Endothelial cell of umbilical vein (primary cell): ENCODE results near the gene TMEM108. TPM values are rescaled to one million over a fixed set of nuclear protein-coding genes. Genes with fewer than 3 reads are reported as not detected.

Experiments
- BruUV-seq: library from RNA; stranded (reverse); fragments of 400-500 nt; replicated peaks from 2 replicates; lab custom pipeline; 2021; lab: Mats Ljungman, UMichigan
- CTCF ChIA-PET: fragments of 300-600, 350-600 bp; sonication (Branson Sonifier 250); formaldehyde crosslinking; loops from one replicate; lab custom pipeline; 2021; ENCODE audit warnings: antibody characterized with exemption, inconsistent platforms; lab: Charles Lee
- POLR2A ChIA-PET: fragments of 300-600, 350-600 bp; sonication (Branson Sonifier 250); formaldehyde crosslinking; loops from one replicate; lab custom pipeline; 2021; ENCODE audit warnings: antibody characterized with exemption, inconsistent platforms; lab: Charles Lee
- DNase-seq: peaks from one replicate; pipeline ENCODE4 v3.0.0-alpha.2; 2011; ENCODE audit warnings: low read depth, low spot score
- FAIRE-seq: peaks from 2 replicates; lab custom pipeline; 2011; peaks lifted over from hg19 to GRCh38; lab: Jason Lieb, UNC
- H2AFZ ChIP-seq: 2 replicates; pipeline ENCODE4 v1.6.0; 2012; ENCODE audit warnings: low read depth, low read length, control low read depth, inconsistent platforms
- H3K27ac ChIP-seq: 2 replicates; pipeline ENCODE4 v1.5.1; 2011; ENCODE audit warnings: low read depth, mild to moderate bottlenecking, control low read depth, low read length, moderate library complexity; ENCODE audit not compliant: insufficient read depth
- H3K27me3 ChIP-seq, 2 experiments: 2 replicates each; pipeline versions ENCODE4 v1.6.0 to v1.6.1; 2011; ENCODE audit warnings: low read length in 2 of 2, mixed read lengths in 1 of 2; ENCODE audit not compliant: control insufficient read depth in 2 of 2, insufficient read depth in 2 of 2
- H3K36me3 ChIP-seq, 2 experiments: 2 replicates in 1 of 2; 3 replicates in 1 of 2; pipeline ENCODE4 v1.5.1; 2011; ENCODE audit warnings: low read length in 2 of 2, mild to moderate bottlenecking in 1 of 2, moderate library complexity in 1 of 2; ENCODE audit not compliant: control insufficient read depth in 2 of 2, insufficient read depth in 2 of 2; ENCODE audit errors: extremely low read depth in 1 of 2
- H3K4me1 ChIP-seq: 3 replicates; pipeline ENCODE4 v1.5.1; 2011; ENCODE audit warnings: mild to moderate bottlenecking, low read length; ENCODE audit not compliant: control insufficient read depth, insufficient read depth; ENCODE audit errors: extremely low read depth
- H3K4me2 ChIP-seq: 2 replicates; pipeline ENCODE4 v1.6.1; 2011; ENCODE audit warnings: low read length, control low read depth, mixed read lengths; ENCODE audit not compliant: insufficient read depth
- H3K4me3 ChIP-seq, 3 experiments: fragments of 200-600 bp in 1 of 3; sonication (generic), shearing (Covaris generic) in 1 of 3; replicated peaks in 1 of 3; 2 replicates each; pipeline ENCODE4 v1.5.1; 2011 to 2016; ENCODE audit warnings: control low read depth in 3 of 3, low read length in 3 of 3, mild to moderate bottlenecking in 2 of 3, inconsistent platforms in 1 of 3, low read depth in 1 of 3, moderate library complexity in 1 of 3; ENCODE audit not compliant: insufficient read depth in 1 of 3
- H3K79me2 ChIP-seq: 2 replicates; pipeline ENCODE4 v1.6.0; 2012; ENCODE audit warnings: low read length, inconsistent platforms; ENCODE audit not compliant: control insufficient read depth, insufficient read depth
- H3K9ac ChIP-seq: replicated peaks from 2 replicates; pipeline ENCODE3; 2011; ENCODE audit warnings: low read length, control low read depth; ENCODE audit not compliant: insufficient read depth; ENCODE audit errors: extremely low read depth
- H3K9me1 ChIP-seq: replicated peaks from 3 replicates; pipeline ENCODE4 v1.6.0; 2011; ENCODE audit warnings: mild to moderate bottlenecking, low read length; ENCODE audit not compliant: control insufficient read depth, insufficient read depth; ENCODE audit errors: extremely low read depth
- H3K9me3 ChIP-seq: replicated peaks from 2 replicates; pipeline ENCODE4 v1.5.1; 2012; ENCODE audit warnings: low read length, inconsistent platforms; ENCODE audit not compliant: control insufficient read depth, insufficient read depth
- H4K20me1 ChIP-seq: replicated peaks from 2 replicates; pipeline ENCODE3; 2011; ENCODE audit warnings: mild to moderate bottlenecking, low read length; ENCODE audit not compliant: control insufficient read depth, insufficient read depth; ENCODE audit errors: extremely low read depth
- CTCF ChIP-seq, 2 donors: IDR thresholded peaks; 1 replicate in 1 of 2; 2 replicates in 1 of 2; pipeline ENCODE4 v1.5.1; 2011; ENCODE audit warnings: low read length in 2 of 2, mild to moderate bottlenecking in 2 of 2, moderate library complexity in 2 of 2, control low read depth in 1 of 2, inconsistent platforms in 1 of 2, low read depth in 1 of 2; ENCODE audit not compliant: insufficient read depth in 1 of 2; ENCODE audit errors: extremely low read depth in 1 of 2
- EZH2 ChIP-seq: IDR thresholded peaks from 2 replicates; pipeline ENCODE4 v1.6.1; 2012; ENCODE audit warnings: borderline replicate concordance, low read depth, mild to moderate bottlenecking, moderate library complexity, low read length, inconsistent platforms; ENCODE audit not compliant: severe bottlenecking
- FOS ChIP-seq: IDR thresholded peaks from 2 replicates; pipeline ENCODE4 v1.6.1; 2011; ENCODE audit warnings: mild to moderate bottlenecking, low read length, moderate library complexity, borderline replicate concordance; ENCODE audit not compliant: insufficient read depth
- GATA2 ChIP-seq: IDR thresholded peaks from 2 replicates; pipeline ENCODE4 v1.7.0; 2011; ENCODE audit warnings: low read depth, mild to moderate bottlenecking, moderate library complexity, mixed read lengths, low read length; ENCODE audit not compliant: insufficient read length, insufficient read depth
- JUN ChIP-seq: IDR thresholded peaks from 2 replicates; pipeline ENCODE4 v1.6.1; 2011; ENCODE audit warnings: borderline replicate concordance, low read depth; ENCODE audit not compliant: insufficient read length, insufficient read depth
- dilution Hi-C: fragments of 300-500 bp; cut with MboI; formaldehyde crosslinking; loops from one replicate; pipeline ENCODE4 v1.15.0; 2019; ENCODE audit warnings: low sequenced_read_pairs; ENCODE audit not compliant: extremely low pct_ligation_motif_present
- intact Hi-C: fragments of 100-400 bp; cut with micrococcal nuclease; formaldehyde crosslinking; loops from one replicate; pipeline ENCODE4 v1.10.0; 2022
- polyA plus RNA-seq, 4 experiments: library from polyadenylated mRNA; depleted of rRNA in 3 of 4; stranded (reverse) in 3 of 4; unstranded in 1 of 4; fragments of >200 nt; gene quantifications; 2 replicates each; pipeline versions ENCODE4 v1.2.1 to v1.2.3, GENCODE V29; 2011 to 2012; ENCODE audit warnings: missing spikeins in 1 of 4
- total RNA-seq: library from RNA; stranded (reverse); gene quantifications from 2 replicates; pipeline ENCODE4 v1.2.3, GENCODE V29; 2021
- TF ChIP-seq, protein P1 (sequence below): IDR thresholded peaks from 2 replicates; pipeline ENCODE4 v1.6.1; 2011; ENCODE audit not compliant: insufficient read depth, insufficient read length

The TMEM108 gene
- total and polyA plus RNA-seq, 2 donors (not counting 3 experiments of a cell fraction or from before 2014, with no cell fraction given) = 0.40 to 1.1 TPM

DNA sequence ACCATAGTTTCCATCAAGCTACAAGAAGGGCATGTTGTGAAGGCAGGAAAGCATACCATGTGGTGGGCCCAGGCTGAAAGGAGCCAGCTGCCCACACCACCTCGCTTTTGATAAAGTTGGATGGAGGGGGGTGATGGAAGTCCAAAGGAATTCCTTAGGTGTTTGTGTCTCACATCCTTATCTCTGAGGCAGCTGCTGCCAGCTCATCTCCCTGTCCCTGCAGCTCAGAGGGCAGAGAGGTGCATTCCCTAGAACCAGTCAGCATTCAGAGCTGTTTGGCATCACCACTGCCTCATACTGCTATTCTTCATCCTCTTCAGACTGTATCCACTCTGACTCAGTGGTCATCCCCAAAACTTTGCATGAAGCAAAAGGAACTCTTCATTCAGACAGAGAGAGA, 220.2 kb downstream of the TMEM108 start:
- peaks cover 3 to 6% of the 10 kb centered on the region in 2 experiments for H3K27me3 ChIP-seq
- H3K9me3 ChIP-seq = no peaks in the 10 kb centered on the region
- no peak overlapping the region for H3K4me2 ChIP-seq
- no peak overlapping the region for H2AFZ ChIP-seq
- H3K9ac ChIP-seq = no peak overlapping the region
- H3K36me3 ChIP-seq = no peaks in the 10 kb centered on the region
- FAIRE-seq (no peak), DNase-seq (no peak)
- H3K79me2 ChIP-seq = no peaks in the 10 kb centered on the region
- no peak overlapping the region for H3K4me3 ChIP-seq
- no peaks in the 10 kb centered on the region for H3K4me1 ChIP-seq
- H3K9me1 ChIP-seq = no peaks in the 10 kb centered on the region
- dilution Hi-C loops (no loop called here), intact Hi-C loops (no loop called here)
- CTCF ChIA-PET = interaction anchor here (1.2 to 2.3 kb wide), 3 partner anchors 19 to 28 kb away, joined by 3 to 5 read pairs (median 5); no protein-coding TSS in a partner anchor
- H4K20me1 ChIP-seq = no peaks in the 10 kb centered on the region
- no TSS peak for BruUV-seq
- POLR2A ChIA-PET = no interaction called here
- TF ChIP-seq EZH2 (no peak), GATA2 (no peak), JUN (no peak), FOS (no peak), CTCF (IDR thresholded peaks at IDR 0.05; ENCODE audit: extremely low read depth in 1 of 2, insufficient read depth in 1 of 2, low read depth in 1 of 2, low read length in 2 of 2) (no peak)
- TF ChIP-seq, protein P1, sequence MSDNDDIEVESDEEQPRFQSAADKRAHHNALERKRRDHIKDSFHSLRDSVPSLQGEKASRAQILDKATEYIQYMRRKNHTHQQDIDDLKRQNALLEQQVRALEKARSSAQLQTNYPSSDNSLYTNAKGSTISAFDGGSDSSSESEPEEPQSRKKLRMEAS = no peak
- no peak overlapping the region for H3K27ac ChIP-seq
